GM18526 (cell line): ENCODE data around the gene PRKAG2.

Experiments used
- POLR2A ChIP-seq: IDR thresholded peaks from 3 replicates; pipeline ENCODE4 v1.6.1; 2011; ENCODE audit not compliant: insufficient read length; ENCODE audit errors: extremely low read depth

PRKAG2 gene

DNA sequence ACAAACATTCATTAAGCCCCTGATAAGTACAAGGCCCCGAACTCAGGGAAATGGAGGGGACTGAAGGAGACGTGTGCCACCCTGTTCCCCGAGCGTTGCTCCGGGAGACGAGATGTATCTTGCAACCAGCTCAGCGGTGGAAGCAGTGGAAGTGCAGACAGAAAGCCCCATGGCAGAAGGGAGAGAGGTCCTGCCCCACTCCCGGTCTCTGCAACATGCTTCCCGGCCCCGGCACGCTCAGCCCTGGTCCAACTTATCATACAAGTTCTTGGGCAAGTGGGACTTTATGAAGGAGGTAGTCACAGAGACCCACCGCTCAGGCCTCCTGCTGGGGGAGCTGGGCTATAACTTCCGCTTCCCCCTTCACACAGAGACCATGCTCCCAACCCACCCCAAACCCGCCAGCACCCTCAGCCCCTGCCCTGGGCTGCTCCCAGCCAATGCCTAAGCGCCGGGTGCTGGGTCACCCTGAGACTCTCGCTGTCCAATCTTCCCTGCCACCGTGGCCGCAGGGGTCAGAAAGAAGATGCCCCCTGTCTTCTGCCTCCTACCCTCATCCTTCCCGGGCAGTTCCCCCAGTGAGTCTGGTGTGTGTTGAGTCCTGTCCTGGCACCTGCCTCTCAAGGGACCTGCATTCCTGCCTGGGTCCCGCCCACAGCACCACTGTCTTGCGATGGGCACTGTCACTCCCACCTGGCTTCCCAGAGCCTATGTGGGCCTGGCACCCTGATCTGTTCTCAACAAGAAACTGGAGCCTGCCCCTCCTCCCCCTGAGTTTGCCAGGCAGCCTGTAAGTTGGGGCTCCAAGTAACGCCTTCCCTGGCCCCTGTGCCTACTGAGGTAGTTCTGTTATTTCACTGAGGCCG is 157.7 kb downstream of the PRKAG2 start:
- no peak for TF ChIP-seq POLR2A

DNA sequence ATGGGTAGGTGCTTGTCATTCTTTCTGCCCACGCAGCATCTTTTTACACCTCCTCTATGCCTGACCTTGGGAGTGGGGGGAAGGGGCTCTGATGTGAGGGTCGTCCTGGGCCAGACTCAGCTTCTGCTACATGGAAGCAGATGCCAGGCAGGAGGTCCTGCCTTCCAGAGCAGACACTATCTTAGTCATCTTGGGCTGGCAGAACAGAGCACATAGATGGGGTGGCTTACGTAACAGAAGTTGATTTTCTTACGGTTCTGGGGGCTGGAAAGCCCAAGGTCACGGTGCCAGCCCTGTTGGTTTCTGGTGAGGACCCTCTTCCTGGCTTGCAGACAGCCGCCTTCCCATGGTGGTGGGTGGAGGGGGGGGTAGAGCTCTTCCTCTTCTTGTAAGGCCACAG is 159.0 kb downstream of the PRKAG2 start:
- no peak for TF ChIP-seq POLR2A

DNA sequence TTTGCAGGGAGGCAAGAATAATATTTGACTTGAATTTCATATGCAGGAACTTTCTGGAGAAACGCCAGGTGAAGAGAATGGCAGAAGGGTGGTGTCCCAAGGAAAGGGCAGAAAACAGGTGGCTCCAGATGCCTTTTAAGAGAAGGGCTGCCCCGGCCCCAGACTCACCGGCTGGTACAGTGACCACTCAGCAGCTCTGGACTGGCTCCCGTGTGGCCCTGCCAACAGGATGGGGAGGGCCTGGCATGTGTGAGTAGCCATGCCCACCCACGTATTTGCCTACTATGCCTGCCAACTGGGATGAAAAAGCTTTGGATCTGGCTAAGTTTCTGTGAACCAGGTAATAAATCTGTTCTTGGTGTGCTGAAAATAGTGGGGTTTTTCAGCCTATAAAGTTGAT is 159.5 kb downstream of the PRKAG2 start:
- TF ChIP-seq POLR2A: no peak

DNA sequence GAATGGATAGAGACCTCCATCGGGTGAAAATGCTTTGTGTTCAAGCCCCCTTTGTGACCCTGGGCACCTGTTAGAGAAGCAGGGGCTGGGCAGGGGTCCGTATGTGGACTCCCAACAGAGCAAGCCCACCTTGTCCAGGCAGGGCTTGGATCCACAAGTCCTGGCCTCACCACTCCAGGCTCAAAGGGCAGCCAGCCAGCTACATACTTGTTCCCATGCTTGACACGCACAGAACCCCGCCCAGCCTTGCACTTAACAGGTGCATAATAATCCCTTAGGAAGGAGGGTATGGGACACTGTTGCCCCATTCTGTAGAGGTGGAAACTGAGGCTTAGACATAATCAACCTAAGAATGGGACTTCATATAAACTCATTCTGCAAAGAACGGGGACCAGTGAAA is 160.6 kb downstream of the PRKAG2 start:
- no peak for TF ChIP-seq POLR2A

DNA sequence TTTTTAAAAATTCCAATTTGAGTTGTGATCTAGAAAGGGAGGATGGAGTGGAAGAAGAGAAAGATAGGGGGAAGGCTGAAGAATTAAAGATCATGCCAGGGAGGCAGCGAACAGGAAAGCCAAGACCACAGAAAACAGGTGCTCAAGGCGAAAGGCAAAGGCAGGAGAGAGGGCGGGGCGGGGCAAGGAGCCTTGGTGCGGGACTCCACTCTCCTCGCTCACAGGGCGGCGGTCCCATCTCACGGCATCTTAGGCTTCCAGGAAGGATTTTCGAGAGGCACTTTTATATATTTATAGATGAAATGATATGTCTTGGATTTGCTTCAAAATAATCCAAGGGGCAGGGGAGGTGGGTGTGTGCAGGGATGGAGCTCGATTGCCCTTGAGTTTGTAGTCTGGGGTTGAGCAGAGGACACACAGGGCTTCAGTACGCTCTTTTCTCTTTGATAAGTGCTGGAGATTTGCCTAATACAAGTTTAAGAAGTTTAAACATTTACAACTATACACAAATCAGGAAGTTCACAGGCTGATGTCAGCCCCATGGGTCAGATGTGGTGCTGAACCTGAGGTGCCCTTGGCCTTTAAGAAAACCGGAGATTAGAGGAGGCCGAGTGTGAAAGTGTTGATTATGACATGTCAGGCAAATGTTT is 161.1 kb downstream of the PRKAG2 start:
- TF ChIP-seq POLR2A: no peak

DNA sequence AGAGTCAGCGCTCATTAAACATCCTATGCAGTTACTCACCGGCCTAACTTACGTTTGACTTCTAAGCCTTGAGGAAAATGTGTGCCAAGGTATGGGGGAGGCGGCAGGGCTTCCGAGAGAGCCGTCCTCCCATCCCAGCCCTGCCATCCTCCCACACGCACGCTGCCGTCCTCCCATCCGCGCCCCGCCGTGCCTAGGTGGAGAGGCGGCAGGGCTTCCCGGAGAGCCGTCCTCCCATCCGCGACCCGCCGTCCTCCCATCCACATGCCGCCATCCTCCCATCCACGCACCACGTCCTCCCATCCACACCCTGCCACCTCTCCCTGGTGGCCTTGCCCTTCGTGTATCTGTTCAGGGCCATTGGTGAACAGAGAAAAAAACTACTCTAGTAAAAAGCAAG is 162.7 kb downstream of the PRKAG2 start:
- TF ChIP-seq POLR2A: no peak

DNA sequence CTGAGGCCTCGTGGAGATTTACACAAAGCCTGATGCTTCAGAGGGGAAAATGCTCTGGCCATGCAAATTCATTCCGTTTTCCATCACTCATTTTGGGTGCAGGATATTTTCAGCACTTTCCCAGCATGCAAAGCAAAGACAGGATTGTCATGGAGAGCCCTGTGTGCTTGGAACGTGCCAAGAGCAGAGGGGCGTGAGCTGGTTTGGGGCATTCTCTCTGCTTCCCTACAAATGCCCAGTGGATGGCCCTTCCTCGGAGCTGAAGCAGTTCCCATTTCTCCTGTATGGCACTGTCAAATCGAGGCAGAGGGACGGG is 164.1 kb downstream of the PRKAG2 start:
- TF ChIP-seq POLR2A: no peak

DNA sequence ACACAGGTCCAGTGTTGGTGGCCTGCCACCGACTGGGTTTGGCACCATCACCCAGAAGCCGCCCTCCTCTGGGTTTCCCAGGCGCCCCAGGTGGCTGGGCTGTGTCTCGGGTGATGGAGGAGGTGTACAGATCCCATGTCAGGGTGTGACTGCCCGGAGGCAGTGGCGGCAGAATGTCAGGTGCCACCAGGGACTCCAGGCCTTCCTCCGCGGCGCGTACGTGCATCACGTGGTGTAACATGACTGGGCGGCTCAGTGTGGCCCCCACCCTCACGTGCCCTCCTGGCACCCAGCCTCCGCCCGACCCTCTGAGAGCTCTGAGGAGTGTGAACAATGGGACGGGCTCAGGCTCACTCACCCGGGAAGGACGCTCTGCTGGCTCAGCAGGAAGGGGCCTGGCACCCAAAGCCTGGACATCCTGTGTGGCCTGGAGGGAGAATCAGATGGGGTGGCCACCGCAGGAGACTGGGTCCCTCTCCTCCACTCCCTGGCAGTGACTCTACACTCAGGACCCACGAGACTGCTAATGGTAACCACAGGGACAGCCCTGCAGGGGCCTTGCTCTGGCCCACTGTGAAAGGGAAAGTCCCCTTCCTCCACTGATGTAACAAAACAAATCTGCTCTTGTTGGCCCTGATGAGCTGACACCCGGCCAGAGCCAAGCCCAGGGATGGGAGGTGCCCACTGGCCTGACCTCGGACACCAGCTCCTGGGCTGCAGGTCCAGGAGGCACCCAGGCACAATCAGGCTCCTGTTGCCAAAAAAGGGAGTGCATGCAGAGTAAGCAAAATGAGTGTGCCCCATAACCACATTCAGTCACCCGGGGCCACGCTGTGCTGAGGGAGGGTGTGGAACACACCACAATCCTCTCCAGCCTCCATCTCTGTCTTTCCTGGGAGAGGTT is 164.8 kb downstream of the PRKAG2 start:
- no peak for TF ChIP-seq POLR2A

DNA sequence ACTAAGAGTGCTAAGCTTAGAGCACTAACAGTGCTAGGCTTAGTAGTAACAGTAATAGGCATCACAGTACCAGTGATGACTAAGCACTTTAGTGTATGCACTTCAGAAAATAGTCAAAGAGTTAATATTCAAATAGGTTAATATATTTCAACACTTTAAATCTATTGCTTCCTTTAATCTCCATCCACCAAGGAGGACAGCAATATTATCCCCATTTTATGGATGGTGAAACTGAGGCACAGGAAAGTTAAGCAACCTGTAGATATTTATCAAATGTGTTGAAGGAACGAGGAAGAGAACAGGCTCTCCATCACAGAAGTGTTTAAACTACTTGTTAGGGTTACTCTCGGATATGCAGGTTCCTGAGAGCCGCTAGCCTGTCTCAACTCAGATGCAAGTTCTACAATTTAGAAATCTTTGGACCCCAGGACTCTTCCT is 165.5 kb downstream of the PRKAG2 start:
- no peak for TF ChIP-seq POLR2A

DNA sequence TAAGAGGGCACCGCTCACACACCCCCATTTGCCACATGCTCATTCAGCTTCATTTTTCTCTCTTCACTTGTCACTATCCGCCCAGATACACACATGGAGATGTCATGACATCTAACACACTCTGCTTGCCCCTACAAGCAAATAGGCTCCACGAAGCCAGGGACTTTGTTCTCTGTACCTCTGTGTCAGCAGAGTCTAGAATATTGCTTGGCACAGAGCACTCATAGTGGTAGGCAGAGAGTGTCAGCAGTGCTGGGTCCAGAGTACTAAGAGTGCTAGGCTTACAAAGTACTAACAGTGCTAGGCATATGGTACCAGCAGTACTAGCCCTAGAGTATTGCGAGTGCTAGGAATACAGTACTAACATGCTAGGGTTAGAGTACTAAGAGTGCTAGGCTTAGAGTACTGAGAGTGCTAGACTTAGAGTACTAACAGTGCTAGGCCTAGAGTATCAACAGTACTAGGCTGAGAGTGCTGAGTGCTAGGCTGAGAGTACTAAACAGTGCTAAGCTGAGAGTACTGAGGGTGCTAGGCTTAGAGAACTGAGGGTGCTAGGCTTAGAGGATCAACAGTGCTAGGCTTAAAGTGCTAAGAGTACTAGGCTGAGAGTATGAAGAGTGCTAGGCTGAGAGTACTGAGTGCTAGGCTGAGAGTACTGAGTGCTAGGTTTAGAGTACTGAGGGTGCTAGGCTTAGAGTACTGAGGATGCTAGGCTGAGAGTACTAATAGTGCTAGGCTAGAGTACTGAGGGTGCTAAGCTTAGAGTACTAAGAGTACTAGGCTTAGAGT is 166.1 kb downstream of the PRKAG2 start:
- no peak for TF ChIP-seq POLR2A

DNA sequence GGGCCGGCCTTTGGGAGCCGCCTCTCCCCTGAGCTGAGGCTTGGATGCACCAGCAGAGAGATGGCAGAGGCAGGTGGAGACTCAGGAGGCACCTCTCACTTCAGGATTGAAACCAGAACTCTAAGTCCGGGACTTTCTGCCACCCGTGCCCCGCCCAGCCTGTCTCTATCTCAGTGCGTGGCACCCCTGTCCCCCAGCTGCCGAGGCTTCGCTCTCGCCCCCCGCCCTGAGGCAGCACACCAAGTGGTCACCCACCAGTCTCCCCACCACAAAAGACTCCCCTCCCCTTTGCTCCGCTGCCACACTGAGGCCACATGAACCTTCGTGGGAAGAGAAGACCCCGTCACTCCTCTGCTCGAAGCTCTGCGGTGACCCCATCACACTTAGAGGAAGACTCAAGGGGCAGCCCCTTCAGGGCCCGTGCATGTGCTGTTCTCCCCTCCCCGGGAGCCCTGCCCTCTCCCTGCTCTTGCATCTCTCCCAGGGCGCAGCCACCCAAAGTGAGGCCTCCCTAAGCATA is 166.7 kb downstream of the PRKAG2 start:
- TF ChIP-seq POLR2A: no peak

DNA sequence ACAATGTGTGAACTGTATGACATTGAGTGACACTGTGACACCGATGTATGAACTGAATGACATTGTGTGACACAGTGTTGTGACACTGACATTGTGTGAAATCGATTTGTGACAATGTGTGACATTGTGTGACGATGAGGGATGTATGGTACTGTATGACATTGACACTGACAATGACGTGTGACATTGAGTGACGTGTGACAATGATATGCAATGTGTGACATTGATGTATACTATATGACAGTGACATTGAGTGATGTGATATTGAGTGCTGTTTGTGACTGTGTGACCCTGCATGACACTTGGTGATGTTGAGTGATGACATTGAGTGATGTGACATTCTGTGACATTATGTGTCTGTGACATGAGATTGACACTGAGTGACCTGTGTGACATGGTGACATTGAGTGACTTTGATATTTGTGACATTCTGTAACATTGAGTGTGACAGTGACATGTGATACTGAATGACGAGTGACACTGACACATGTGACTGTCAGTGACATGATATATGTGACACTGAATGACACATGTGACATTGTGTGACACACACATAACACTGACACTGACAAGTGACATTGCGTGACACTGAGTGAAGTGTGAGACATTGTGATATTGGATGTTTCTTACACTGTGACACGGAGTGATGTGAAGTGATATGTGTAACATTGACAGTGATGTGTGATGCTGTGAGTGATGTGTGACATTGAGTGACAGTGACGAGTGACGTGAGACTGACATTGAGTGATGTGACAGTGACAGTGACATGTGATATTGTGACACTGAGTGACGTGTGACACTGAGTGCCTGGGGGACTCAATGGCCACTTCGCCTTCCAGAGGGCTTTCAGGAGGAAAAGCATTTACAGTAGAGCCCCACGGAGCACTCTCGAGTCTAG is 167.5 kb downstream of the PRKAG2 start:
- no peak for TF ChIP-seq POLR2A

DNA sequence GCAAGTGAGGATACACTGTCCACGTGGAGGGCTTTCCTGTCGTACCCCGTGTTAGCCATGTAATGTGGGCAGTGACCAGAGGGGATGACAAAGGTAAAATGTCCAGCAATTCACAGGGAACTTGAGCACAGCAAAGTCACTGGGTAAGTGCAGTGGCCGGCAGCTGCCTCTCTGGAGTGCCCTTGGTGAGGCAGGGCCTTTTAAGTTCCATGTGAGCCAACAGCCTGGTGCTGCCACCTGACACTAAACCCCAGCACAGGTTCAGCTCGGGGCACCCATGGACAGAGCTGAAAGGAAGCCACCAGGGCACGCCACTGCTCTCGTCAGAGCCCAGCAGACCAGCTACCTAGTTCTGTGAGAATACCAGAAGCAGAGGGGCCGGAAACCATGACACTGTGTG is 168.3 kb downstream of the PRKAG2 start:
- no peak for TF ChIP-seq POLR2A

DNA sequence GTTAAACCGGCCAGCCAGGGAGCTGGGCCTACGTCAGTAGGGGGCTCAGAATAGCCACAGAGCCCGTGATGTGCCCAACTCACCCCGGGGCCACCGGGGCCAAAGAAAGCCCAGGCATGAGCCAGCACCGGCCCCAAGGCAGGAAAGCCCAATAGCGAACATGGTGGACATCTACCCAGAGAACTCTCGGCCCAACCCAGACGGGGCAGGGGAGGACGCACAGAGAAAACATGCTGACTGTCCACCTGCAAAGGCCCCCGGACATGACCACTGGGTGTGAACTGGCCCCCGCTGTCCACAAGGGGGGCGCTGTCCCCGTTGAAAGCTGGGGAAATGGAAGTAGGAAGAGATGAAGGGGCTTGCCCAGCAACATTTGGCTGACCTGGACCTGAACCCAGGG is 169.2 kb downstream of the PRKAG2 start:
- no peak for TF ChIP-seq POLR2A
